ENCODE measurements around the gene PCDH12. TPM values are rescaled to one million over a fixed set of nuclear protein-coding genes. Genes with fewer than 3 reads are reported as not detected.

PCDH12 gene
- total RNA-seq, 1 experiment from 2014 or later = 0.75 TPM

GRCh38 chr5:141902015-141902814, 55.8 kb downstream of the PCDH12 start:
- ChIA-PET CTCF (interaction anchor here (0.8 kb wide), 1 partner anchor 20 kb away, joined by 3 read pairs; no protein-coding TSS in a partner anchor), POLR2A (ENCODE audit: low non-redundant PET) (no interaction called here)
- no TSS peak for BruUV-seq (replicated peaks)
- no peak for DNase-seq (ENCODE audit: low spot score)
- H3K27ac ChIP-seq (ENCODE audit: low read depth, low read length, poor library complexity, severe bottlenecking) = no peak overlapping the region
- intact Hi-C loops (cut with micrococcal nuclease; ENCODE audit: unreplicated experiment) = no loop called here
- H3K36me3 ChIP-seq (ENCODE audit: insufficient read depth, low read length, poor library complexity, severe bottlenecking) = no peaks in the 10 kb centered on the region
- H3K4me1 ChIP-seq (ENCODE audit: insufficient read depth, low read length, poor library complexity, severe bottlenecking) = no peaks in the 10 kb centered on the region
- no peaks in the 10 kb centered on the region for H3K27me3 ChIP-seq (replicated peaks; ENCODE audit: insufficient read depth, low read depth, low read length, poor library complexity)
- no peak overlapping the region for H3K4me3 ChIP-seq (ENCODE audit: low read depth, low read length, poor library complexity, severe bottlenecking)
- TF ChIP-seq EZH2 (IDR thresholded peaks at IDR 0.05; ENCODE audit: borderline replicate concordance, low read depth, low read length, poor library complexity, severe bottlenecking) = no peak
- no peak for TF ChIP-seq CTCF (conservative IDR thresholded peaks at IDR 0.05; ENCODE audit: low read depth, low read length)
- no peaks in the 10 kb centered on the region for H3K9me3 ChIP-seq (ENCODE audit: low read depth, low read length, poor library complexity, severe bottlenecking)

- TF ChIP-seq EZH2 (IDR thresholded peaks at IDR 0.05; ENCODE audit: borderline replicate concordance, low read depth, low read length, poor library complexity, severe bottlenecking) = no peak
- Histone ChIP-seq H3K36me3 (ENCODE audit: insufficient read depth, low read length, poor library complexity, severe bottlenecking) (no peaks in the 10 kb centered on the region), H3K27me3 (replicated peaks; ENCODE audit: insufficient read depth, low read depth, low read length, poor library complexity) (no peaks in the 10 kb centered on the region), H3K4me1 (ENCODE audit: insufficient read depth, low read length, poor library complexity, severe bottlenecking) (no peaks in the 10 kb centered on the region), H3K9me3 (ENCODE audit: low read depth, low read length, poor library complexity, severe bottlenecking) (no peaks in the 10 kb centered on the region), H3K27ac (ENCODE audit: low read depth, low read length, poor library complexity, severe bottlenecking) (no peak overlapping the region), H3K4me3 (ENCODE audit: low read depth, low read length, poor library complexity, severe bottlenecking) (no peak overlapping the region)
- ChIA-PET POLR2A (ENCODE audit: low non-redundant PET) (no interaction called here), CTCF (no interaction called here)
- no peak for DNase-seq (ENCODE audit: low spot score)
- no TSS peak for BruUV-seq (replicated peaks)
- intact Hi-C loops (cut with micrococcal nuclease; ENCODE audit: unreplicated experiment) = no loop called here
Observed at GRCh38 chr5:141898448-141899049, 59.5 kb downstream of the PCDH12 start.

- intact Hi-C loops (cut with micrococcal nuclease; ENCODE audit: unreplicated experiment) = no loop called here
- ChIA-PET POLR2A (ENCODE audit: low non-redundant PET) (no interaction called here), CTCF (no interaction called here)
- BruUV-seq (replicated peaks) = no TSS peak
- Histone ChIP-seq H3K27ac (ENCODE audit: low read depth, low read length, poor library complexity, severe bottlenecking) (no peak overlapping the region), H3K9me3 (ENCODE audit: low read depth, low read length, poor library complexity, severe bottlenecking) (no peaks in the 10 kb centered on the region), H3K36me3 (ENCODE audit: insufficient read depth, low read length, poor library complexity, severe bottlenecking) (no peaks in the 10 kb centered on the region), H3K27me3 (replicated peaks; ENCODE audit: insufficient read depth, low read depth, low read length, poor library complexity) (no peaks in the 10 kb centered on the region), H3K4me1 (ENCODE audit: insufficient read depth, low read length, poor library complexity, severe bottlenecking) (no peaks in the 10 kb centered on the region), H3K4me3 (ENCODE audit: low read depth, low read length, poor library complexity, severe bottlenecking) (no peak overlapping the region)
- no peak for DNase-seq (ENCODE audit: low spot score)
- TF ChIP-seq EZH2 (IDR thresholded peaks at IDR 0.05; ENCODE audit: borderline replicate concordance, low read depth, low read length, poor library complexity, severe bottlenecking) (no peak), CTCF (conservative IDR thresholded peaks at IDR 0.05; ENCODE audit: low read depth, low read length) (no peak)
Observed at GRCh38 chr5:141897425-141897824, 60.6 kb downstream of the PCDH12 start.

Other genes starting within 250 kb of the PCDH12 start
- gene PCDH1, start 79.8 kb downstream of the PCDH12 start, total RNA-seq (2021) = 0.45 and 0.61 TPM in 2 replicates
- 35.1 and 40.1 TPM in 2 replicates for gene DELE1, start 34.3 kb downstream of the PCDH12 start, total RNA-seq (2021)
- 59.2 and 67.1 TPM in 2 replicates for gene RNF14, start 10.9 kb upstream of the PCDH12 start, total RNA-seq (2021)
- 46.7 and 52.4 TPM in 2 replicates for gene GNPDA1, start 54.8 kb upstream of the PCDH12 start, total RNA-seq (2021)
- gene NDFIP1, start 150.6 kb upstream of the PCDH12 start, total RNA-seq (2021) = 47.6 and 49.3 TPM in 2 replicates

Data from A673 (cell line).